Panc1 (cell line): ENCODE data around the gene CAPZA1. TPM values are rescaled to one million over a fixed set of nuclear protein-coding genes. Genes with fewer than 3 reads are reported as not detected.

ENCODE experiments used
- ATAC-seq: fragments of 200-7000 bp; cut with Tn5 transposase; 2 replicates; pipeline ENCODE4 v1.9.1; 2020; ENCODE audit warnings: mild to moderate bottlenecking, moderate library complexity
- BruUV-seq: library from RNA; stranded (reverse); fragments of 400-500 nt; replicated peaks from 2 replicates; lab custom pipeline; 2021; lab: Mats Ljungman, UMichigan
- CTCF ChIA-PET: fragments of 300-600 bp; sonication (Branson Sonifier 250); formaldehyde crosslinking; loops from one replicate; lab custom pipeline; 2022; ENCODE audit warnings: antibody characterized with exemption; lab: Charles Lee
- POLR2A ChIA-PET: fragments of 300-600 bp; sonication (Branson Sonifier 250); formaldehyde crosslinking; loops from one replicate; lab custom pipeline; 2022; ENCODE audit warnings: antibody characterized with exemption; lab: Charles Lee
- DNase-seq: peaks from one replicate; pipeline ENCODE4 v3.0.0-alpha.2; 2010; ENCODE audit warnings: low read depth, low spot score
- H3K27ac ChIP-seq: 2 replicates; pipeline ENCODE4 v1.5.1; 2011; ENCODE audit warnings: mild to moderate bottlenecking, low read length, inconsistent platforms
- H3K27me3 ChIP-seq: fragments of 200-500 bp; sonication (Bioruptor generic); 2 replicates; pipeline ENCODE4 v1.6.0; 2014; ENCODE audit warnings: low read length, inconsistent platforms; ENCODE audit not compliant: control insufficient read depth, insufficient read depth
- H3K36me3 ChIP-seq: fragments of 200-500 bp; sonication (Bioruptor generic); 2 replicates; pipeline ENCODE4 v1.5.1; 2014; ENCODE audit warnings: inconsistent platforms, mild to moderate bottlenecking, low read length, moderate library complexity; ENCODE audit not compliant: control insufficient read depth, insufficient read depth
- H3K4me1 ChIP-seq: 2 replicates; pipeline ENCODE4 v1.5.1; 2011; ENCODE audit warnings: inconsistent platforms, mild to moderate bottlenecking, low read length, moderate library complexity; ENCODE audit not compliant: control insufficient read depth, insufficient read depth
- H3K4me3 ChIP-seq, 2 experiments: 2 replicates each; pipeline ENCODE4 v1.5.1; 2011 to 2012; ENCODE audit warnings: low read depth in 2 of 2, low read length in 2 of 2, mild to moderate bottlenecking in 2 of 2, inconsistent platforms in 1 of 2, moderate library complexity in 1 of 2
- H3K9me3 ChIP-seq: fragments of 200-500 bp; sonication (Bioruptor generic); 2 replicates; pipeline ENCODE4 v1.5.1; 2014; ENCODE audit warnings: low read depth, mild to moderate bottlenecking, inconsistent platforms, low read length, moderate library complexity; ENCODE audit not compliant: control insufficient read depth, insufficient read depth
- POLR2AphosphoS5 ChIP-seq: IDR thresholded peaks from 2 replicates; pipeline ENCODE4 v1.6.1; 2012; ENCODE audit warnings: mild to moderate bottlenecking, low read depth, low read length, moderate library complexity
- SIN3A ChIP-seq: IDR thresholded peaks from 2 replicates; pipeline ENCODE4 v1.6.1; 2012; ENCODE audit warnings: low read depth, mild to moderate bottlenecking, low read length, moderate library complexity, borderline replicate concordance; ENCODE audit not compliant: insufficient read depth
- TCF7L2 ChIP-seq: IDR thresholded peaks from 2 replicates; pipeline ENCODE4 v1.6.1; 2011; ENCODE audit warnings: mild to moderate bottlenecking, low read depth, low read length, inconsistent platforms
- in situ Hi-C: cut with HindIII; loops from 2 replicates; pipeline ENCODE4 v1.10.0; 2016; ENCODE audit warnings: low sequenced_read_pairs, low pct_unique_long_range_greater_than_20kb
- intact Hi-C: fragments of 100-400 bp; cut with micrococcal nuclease; formaldehyde crosslinking; loops from one replicate; pipeline ENCODE4 v1.10.0; 2022; ENCODE audit not compliant: unreplicated experiment
- total RNA-seq: library from RNA; stranded (reverse); gene quantifications from one replicate; pipeline ENCODE4 v1.2.1, GENCODE V29; 2021; ENCODE audit not compliant: unreplicated experiment
- TF ChIP-seq, protein P1 (sequence below), 2 experiments: IDR thresholded peaks; 2 replicates each; pipeline ENCODE4 v1.6.1; 2011 to 2012; ENCODE audit warnings: low read depth in 2 of 2, control low read depth in 1 of 2, low read length in 1 of 2, mild to moderate bottlenecking in 1 of 2, moderate library complexity in 1 of 2; ENCODE audit not compliant: insufficient read depth in 1 of 2
- TF ChIP-seq, protein P2 (sequence below): fragments of 450-650 bp; IDR thresholded peaks from 2 replicates; pipeline ENCODE4 v1.5.1; 2017; ENCODE audit warnings: mild to moderate bottlenecking

Gene CAPZA1
- total RNA-seq, 1 experiment from 2014 or later: 128 TPM

DNA sequence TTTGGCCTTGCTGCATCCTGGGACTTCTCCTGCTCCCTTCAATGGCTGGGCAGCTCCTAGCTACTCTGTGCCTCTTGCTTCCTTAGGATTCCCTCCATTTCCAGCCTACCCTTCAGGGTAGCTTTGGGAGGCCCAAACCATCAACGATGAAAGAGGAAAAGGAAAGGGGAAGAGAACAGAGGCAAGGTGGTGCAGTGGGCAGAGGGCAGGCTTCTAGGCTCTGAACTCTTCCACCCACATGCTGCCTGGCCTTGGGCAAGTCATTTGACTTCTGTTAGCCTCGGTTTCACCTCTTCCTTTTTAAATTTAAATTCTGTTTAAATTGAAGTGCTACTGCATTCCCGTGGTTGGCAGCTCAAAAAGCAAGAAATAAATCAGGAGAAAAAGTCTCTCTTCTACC, 101.2 kb downstream of the CAPZA1 start:
- no peak for DNase-seq
- CTCF ChIA-PET: interaction anchor here (0.6 kb wide), 1 partner anchor 138 kb away, joined by 4 read pairs; no protein-coding TSS in a partner anchor
- Histone ChIP-seq H3K27ac (no peak overlapping the region), H3K4me3 (no peak overlapping the region), H3K27me3 (no peaks in the 10 kb centered on the region), H3K9me3 (no peaks in the 10 kb centered on the region), H3K4me1 (no peaks in the 10 kb centered on the region), H3K36me3 (no peaks in the 10 kb centered on the region)
- BruUV-seq: no TSS peak
- POLR2A ChIA-PET: no interaction called here
- ATAC-seq: no peak
- intact Hi-C loops: no loop called here
- TF ChIP-seq, protein P1, sequence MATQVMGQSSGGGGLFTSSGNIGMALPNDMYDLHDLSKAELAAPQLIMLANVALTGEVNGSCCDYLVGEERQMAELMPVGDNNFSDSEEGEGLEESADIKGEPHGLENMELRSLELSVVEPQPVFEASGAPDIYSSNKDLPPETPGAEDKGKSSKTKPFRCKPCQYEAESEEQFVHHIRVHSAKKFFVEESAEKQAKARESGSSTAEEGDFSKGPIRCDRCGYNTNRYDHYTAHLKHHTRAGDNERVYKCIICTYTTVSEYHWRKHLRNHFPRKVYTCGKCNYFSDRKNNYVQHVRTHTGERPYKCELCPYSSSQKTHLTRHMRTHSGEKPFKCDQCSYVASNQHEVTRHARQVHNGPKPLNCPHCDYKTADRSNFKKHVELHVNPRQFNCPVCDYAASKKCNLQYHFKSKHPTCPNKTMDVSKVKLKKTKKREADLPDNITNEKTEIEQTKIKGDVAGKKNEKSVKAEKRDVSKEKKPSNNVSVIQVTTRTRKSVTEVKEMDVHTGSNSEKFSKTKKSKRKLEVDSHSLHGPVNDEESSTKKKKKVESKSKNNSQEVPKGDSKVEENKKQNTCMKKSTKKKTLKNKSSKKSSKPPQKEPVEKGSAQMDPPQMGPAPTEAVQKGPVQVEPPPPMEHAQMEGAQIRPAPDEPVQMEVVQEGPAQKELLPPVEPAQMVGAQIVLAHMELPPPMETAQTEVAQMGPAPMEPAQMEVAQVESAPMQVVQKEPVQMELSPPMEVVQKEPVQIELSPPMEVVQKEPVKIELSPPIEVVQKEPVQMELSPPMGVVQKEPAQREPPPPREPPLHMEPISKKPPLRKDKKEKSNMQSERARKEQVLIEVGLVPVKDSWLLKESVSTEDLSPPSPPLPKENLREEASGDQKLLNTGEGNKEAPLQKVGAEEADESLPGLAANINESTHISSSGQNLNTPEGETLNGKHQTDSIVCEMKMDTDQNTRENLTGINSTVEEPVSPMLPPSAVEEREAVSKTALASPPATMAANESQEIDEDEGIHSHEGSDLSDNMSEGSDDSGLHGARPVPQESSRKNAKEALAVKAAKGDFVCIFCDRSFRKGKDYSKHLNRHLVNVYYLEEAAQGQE (IDR thresholded peaks at IDR 0.05; ENCODE audit: insufficient read depth in 1 of 2, low read depth in 2 of 2, low read length in 1 of 2): no peak
- TF ChIP-seq TCF7L2 (no peak), POLR2AphosphoS5 (no peak), SIN3A (no peak)
- TF ChIP-seq, protein P2, sequence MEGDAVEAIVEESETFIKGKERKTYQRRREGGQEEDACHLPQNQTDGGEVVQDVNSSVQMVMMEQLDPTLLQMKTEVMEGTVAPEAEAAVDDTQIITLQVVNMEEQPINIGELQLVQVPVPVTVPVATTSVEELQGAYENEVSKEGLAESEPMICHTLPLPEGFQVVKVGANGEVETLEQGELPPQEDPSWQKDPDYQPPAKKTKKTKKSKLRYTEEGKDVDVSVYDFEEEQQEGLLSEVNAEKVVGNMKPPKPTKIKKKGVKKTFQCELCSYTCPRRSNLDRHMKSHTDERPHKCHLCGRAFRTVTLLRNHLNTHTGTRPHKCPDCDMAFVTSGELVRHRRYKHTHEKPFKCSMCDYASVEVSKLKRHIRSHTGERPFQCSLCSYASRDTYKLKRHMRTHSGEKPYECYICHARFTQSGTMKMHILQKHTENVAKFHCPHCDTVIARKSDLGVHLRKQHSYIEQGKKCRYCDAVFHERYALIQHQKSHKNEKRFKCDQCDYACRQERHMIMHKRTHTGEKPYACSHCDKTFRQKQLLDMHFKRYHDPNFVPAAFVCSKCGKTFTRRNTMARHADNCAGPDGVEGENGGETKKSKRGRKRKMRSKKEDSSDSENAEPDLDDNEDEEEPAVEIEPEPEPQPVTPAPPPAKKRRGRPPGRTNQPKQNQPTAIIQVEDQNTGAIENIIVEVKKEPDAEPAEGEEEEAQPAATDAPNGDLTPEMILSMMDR: no peak
- in situ Hi-C loops: no loop called here

Other genes starting within 250 kb of the CAPZA1 start
- gene CTTNBP2NL, start 223.6 kb upstream of the CAPZA1 start, total RNA-seq: 18.4 TPM
- 1.6 TPM for gene WNT2B, start 110.9 kb upstream of the CAPZA1 start, total RNA-seq
- 13.4 TPM for gene ST7L, start 691 bp upstream of the CAPZA1 start, total RNA-seq
- 106 TPM for gene MOV10, start 54.8 kb downstream of the CAPZA1 start, total RNA-seq
- gene RHOC, start 87.3 kb downstream of the CAPZA1 start, total RNA-seq: 197 TPM
- 0.51 TPM for gene PPM1J, start 95.5 kb downstream of the CAPZA1 start, total RNA-seq